Measurements from ENCODE around the gene POU1F1.

DNA sequence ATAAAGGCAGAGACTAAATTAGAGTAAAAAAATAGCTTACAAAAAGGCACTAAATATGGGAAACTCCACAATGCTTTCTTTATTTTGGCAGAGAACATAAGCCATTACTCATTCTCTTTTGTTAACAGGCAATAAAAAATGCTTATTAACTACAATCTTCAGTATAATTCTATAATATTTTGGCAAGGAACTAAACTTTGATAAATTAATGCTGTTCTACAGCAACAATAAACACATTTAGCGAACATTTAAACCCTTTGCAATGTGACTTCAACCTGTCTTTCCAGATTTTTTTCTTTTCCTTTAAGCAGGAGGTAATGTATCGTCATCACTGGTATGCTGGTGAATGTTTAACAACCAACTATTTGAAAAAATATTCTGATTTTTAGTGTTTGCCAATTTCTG lies 42.2 kb upstream of the POU1F1 start:
- TF ChIP-seq, protein P1, sequence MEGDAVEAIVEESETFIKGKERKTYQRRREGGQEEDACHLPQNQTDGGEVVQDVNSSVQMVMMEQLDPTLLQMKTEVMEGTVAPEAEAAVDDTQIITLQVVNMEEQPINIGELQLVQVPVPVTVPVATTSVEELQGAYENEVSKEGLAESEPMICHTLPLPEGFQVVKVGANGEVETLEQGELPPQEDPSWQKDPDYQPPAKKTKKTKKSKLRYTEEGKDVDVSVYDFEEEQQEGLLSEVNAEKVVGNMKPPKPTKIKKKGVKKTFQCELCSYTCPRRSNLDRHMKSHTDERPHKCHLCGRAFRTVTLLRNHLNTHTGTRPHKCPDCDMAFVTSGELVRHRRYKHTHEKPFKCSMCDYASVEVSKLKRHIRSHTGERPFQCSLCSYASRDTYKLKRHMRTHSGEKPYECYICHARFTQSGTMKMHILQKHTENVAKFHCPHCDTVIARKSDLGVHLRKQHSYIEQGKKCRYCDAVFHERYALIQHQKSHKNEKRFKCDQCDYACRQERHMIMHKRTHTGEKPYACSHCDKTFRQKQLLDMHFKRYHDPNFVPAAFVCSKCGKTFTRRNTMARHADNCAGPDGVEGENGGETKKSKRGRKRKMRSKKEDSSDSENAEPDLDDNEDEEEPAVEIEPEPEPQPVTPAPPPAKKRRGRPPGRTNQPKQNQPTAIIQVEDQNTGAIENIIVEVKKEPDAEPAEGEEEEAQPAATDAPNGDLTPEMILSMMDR (IDR thresholded peaks at IDR 0.05): no peak
- TF ChIP-seq POLR2AphosphoS5 (IDR thresholded peaks at IDR 0.05): no peak

Data from prostate gland (tissue), 2 donors.